Suprapubic skin (tissue), 4 donors: ENCODE measurements around the gene CPNE5. TPM values are rescaled to one million over a fixed set of nuclear protein-coding genes. Genes with fewer than 3 reads are reported as not detected.
A peak's percentile ranks its signal among the peaks of the same experiment; 100 is the strongest.

Source experiments
- DNase-seq, 2 donors: peaks; one replicate each; pipeline ENCODE4 v3.0.0-alpha.2; 2019; ENCODE audit warnings: low spot score in 2 of 2
- H3K27ac ChIP-seq: fragments of 200-600 bp; sonication (generic); one replicate; pipeline ENCODE4 v1.5.1; 2019
- H3K27me3 ChIP-seq: fragments of 200-600 bp; sonication (generic); one replicate; pipeline ENCODE4 v1.5.1; 2019
- H3K36me3 ChIP-seq: fragments of 200-600 bp; sonication (generic); one replicate; pipeline ENCODE4 v1.5.1; 2019
- H3K4me1 ChIP-seq: fragments of 200-600 bp; sonication (generic); one replicate; pipeline ENCODE4 v1.5.1; 2019
- H3K4me3 ChIP-seq: fragments of 200-600 bp; sonication (generic); one replicate; pipeline ENCODE4 v1.5.1; 2019; ENCODE audit warnings: mild to moderate bottlenecking
- H3K9me3 ChIP-seq: fragments of 200-600 bp; sonication (generic); one replicate; pipeline ENCODE4 v1.5.1; 2019
- EP300 ChIP-seq: sonication (generic); formaldehyde crosslinking; IDR thresholded peaks from one replicate; pipeline ENCODE4 v1.6.1; 2017; ENCODE audit warnings: antibody characterized with exemption
- POLR2A ChIP-seq, 2 donors: fragments of 450-650 bp; IDR thresholded peaks; one replicate each; pipeline ENCODE4 v1.6.1; 2017; ENCODE audit warnings: antibody characterized with exemption in 2 of 2, mild to moderate bottlenecking in 2 of 2, moderate library complexity in 2 of 2
- POLR2AphosphoS5 ChIP-seq, 3 donors: sonication (generic); formaldehyde crosslinking; IDR thresholded peaks; one replicate each; pipeline ENCODE4 v1.6.1; 2017; ENCODE audit warnings: antibody characterized with exemption in 3 of 3
- WGBS: methylation state at CpG from one replicate; pipeline ENCODE4 v1.1.5; 2018; 5-methylcytosine and 5-hydroxymethylcytosine counted together
- total RNA-seq, 4 donors: library from RNA; depleted of rRNA; stranded (reverse); fragments of >200 nt; gene quantifications; one replicate each; pipeline ENCODE4 v1.1.0, GENCODE V29; 2016
- TF ChIP-seq, protein P1 (sequence below), 2 donors: fragments of 200-600 bp in 1 of 2; fragments of 450-650 bp in 1 of 2; sonication (generic) in 1 of 2; IDR thresholded peaks; one replicate each; pipeline ENCODE4 v1.5.1; 2016 to 2019; ENCODE audit warnings: antibody characterized with exemption in 2 of 2, mild to moderate bottlenecking in 1 of 2, moderate library complexity in 1 of 2

CPNE5 gene
- total RNA-seq, 4 donors from 2014 or later = 0.48 to 1.2 (median 0.90) TPM

DNA sequence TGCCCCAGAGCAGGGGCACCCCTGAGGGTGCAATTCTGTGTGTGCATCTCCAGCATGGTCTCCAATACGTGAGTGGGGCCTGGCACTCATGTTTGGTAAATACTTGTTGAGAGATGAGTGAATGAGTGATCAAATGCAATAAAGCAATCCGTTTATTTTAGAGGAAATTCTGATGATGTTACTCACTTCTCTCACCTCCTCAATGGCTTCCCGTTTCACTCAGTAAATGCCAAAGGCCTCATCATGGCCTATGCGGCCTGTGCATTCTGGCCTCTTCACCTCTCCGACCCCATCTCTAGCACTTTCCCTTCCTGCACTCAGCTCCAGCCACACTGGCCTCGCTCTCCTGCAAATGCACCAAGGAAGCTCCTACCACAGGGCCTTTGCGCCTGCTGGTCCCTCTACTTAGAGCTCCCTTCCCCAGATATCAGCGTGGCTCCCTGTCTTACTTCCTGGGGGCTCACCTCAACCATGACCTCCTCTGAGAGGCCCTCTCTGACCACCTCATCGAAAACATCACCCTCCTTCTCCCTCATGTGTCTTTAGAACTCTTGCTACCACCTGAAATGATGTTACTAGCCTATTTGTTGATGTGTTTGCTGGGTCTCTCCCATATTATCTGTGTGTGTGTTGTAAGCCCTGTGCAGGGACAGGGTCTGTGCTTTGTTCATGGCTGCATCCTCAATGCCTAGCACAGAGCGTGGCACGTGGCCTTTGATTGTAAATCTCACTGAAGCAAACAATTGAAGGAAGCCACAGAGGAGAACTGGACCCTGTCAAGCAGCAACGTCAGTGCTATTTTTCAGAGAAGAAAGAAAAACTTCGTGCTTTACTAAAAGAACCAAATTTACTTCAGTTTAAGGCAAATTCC lies 99.1 kb downstream of the CPNE5 start:
- Histone ChIP-seq H3K27me3 (no peaks in the 10 kb centered on the region), H3K4me1 (peaks cover 21% of the 10 kb centered on the region), H3K9me3 (no peaks in the 10 kb centered on the region), H3K27ac (no peak overlapping the region), H3K4me3 (no peak overlapping the region), H3K36me3 (no peaks in the 10 kb centered on the region)
- no peak for TF ChIP-seq POLR2AphosphoS5 (IDR thresholded peaks at IDR 0.05)
- TF ChIP-seq, protein P1, sequence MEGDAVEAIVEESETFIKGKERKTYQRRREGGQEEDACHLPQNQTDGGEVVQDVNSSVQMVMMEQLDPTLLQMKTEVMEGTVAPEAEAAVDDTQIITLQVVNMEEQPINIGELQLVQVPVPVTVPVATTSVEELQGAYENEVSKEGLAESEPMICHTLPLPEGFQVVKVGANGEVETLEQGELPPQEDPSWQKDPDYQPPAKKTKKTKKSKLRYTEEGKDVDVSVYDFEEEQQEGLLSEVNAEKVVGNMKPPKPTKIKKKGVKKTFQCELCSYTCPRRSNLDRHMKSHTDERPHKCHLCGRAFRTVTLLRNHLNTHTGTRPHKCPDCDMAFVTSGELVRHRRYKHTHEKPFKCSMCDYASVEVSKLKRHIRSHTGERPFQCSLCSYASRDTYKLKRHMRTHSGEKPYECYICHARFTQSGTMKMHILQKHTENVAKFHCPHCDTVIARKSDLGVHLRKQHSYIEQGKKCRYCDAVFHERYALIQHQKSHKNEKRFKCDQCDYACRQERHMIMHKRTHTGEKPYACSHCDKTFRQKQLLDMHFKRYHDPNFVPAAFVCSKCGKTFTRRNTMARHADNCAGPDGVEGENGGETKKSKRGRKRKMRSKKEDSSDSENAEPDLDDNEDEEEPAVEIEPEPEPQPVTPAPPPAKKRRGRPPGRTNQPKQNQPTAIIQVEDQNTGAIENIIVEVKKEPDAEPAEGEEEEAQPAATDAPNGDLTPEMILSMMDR (IDR thresholded peaks at IDR 0.05) = no peak
- no peak for TF ChIP-seq POLR2A (IDR thresholded peaks at IDR 0.05)
- DNase-seq = no peak
- 80% methylated on average over 13 of the region's 13 CpGs for WGBS

DNA sequence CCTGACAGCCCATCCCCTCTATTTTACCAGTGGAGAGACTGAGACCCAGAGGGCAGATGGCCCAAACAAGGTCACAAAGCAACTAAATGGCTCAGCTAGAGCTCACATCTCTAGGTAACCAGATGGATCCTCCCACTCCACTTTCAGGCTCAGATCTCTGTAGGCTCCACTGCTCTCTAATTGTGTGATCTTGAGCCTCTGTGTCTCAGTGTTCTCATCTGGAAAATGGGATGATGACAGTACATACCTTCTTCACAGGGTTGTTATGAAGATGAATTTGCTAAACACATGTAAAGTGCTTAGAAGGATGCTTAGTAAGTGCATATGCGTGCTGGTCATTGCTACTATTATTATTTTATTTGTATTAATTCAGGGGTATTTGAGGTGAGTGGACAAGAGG lies 101.1 kb downstream of the CPNE5 start:
- DNase-seq = no peak
- Histone ChIP-seq H3K4me1 (peaks cover 20% of the 10 kb centered on the region), H3K27ac (no peak overlapping the region), H3K27me3 (no peaks in the 10 kb centered on the region), H3K4me3 (no peak overlapping the region), H3K36me3 (no peaks in the 10 kb centered on the region), H3K9me3 (no peaks in the 10 kb centered on the region)
- WGBS = 100% methylated on average over 1 of the region's 1 CpG
- no peak for TF ChIP-seq POLR2AphosphoS5 (IDR thresholded peaks at IDR 0.05)
- TF ChIP-seq POLR2A (IDR thresholded peaks at IDR 0.05) = no peak
- TF ChIP-seq, protein P1 (IDR thresholded peaks at IDR 0.05) = no peak
- TF ChIP-seq EP300 = no peak

DNA sequence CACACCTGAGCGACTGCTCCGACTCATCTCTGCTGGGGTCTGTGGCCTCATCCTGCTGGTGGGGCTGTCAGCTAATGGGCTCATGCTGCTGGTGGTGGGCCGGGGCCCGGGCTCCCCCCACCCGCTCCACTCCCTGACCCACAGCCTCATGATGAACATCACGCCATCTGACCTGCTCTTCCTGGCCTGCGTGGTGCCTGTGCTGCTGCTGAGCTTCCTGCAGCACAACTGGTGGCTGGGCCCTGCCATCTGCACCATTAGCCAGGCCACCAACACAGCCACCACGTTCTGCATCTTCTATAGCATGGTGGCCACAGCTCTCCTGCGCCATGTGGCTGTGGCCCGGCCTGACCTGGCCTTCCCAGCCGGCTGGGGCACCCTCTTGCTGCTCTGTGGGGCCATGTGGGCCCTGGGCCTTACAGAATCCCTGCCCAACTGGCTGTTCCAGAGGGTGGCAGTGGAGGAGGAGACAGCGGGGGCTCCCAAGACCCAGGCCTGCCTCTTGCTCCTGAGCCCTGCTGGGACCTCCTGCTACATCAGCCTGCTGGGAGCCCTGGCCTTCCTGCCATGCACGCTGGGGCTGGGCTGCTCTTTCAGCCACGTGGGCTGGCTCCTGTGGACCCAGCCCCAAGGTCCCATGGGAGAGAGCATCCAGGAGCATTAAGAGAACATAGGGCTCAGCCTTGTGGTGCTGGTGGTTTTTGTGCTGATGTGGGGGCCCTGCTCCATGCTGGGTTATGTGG lies 102.0 kb downstream of the CPNE5 start:
- no peak for DNase-seq
- H3K9me3 ChIP-seq = no peaks in the 10 kb centered on the region
- no peaks in the 10 kb centered on the region for H3K27me3 ChIP-seq
- no peak overlapping the region for H3K4me3 ChIP-seq
- H3K4me1 ChIP-seq = peaks cover 20% of the 10 kb centered on the region
- no peaks in the 10 kb centered on the region for H3K36me3 ChIP-seq
- no peak for TF ChIP-seq POLR2AphosphoS5 (IDR thresholded peaks at IDR 0.05)
- TF ChIP-seq POLR2A (IDR thresholded peaks at IDR 0.05) = no peak
- TF ChIP-seq, protein P1 (IDR thresholded peaks at IDR 0.05) = no peak
- TF ChIP-seq EP300 = no peak
- WGBS = 90% methylated on average over 13 of the region's 14 CpGs
- H3K27ac ChIP-seq = no peak overlapping the region

DNA sequence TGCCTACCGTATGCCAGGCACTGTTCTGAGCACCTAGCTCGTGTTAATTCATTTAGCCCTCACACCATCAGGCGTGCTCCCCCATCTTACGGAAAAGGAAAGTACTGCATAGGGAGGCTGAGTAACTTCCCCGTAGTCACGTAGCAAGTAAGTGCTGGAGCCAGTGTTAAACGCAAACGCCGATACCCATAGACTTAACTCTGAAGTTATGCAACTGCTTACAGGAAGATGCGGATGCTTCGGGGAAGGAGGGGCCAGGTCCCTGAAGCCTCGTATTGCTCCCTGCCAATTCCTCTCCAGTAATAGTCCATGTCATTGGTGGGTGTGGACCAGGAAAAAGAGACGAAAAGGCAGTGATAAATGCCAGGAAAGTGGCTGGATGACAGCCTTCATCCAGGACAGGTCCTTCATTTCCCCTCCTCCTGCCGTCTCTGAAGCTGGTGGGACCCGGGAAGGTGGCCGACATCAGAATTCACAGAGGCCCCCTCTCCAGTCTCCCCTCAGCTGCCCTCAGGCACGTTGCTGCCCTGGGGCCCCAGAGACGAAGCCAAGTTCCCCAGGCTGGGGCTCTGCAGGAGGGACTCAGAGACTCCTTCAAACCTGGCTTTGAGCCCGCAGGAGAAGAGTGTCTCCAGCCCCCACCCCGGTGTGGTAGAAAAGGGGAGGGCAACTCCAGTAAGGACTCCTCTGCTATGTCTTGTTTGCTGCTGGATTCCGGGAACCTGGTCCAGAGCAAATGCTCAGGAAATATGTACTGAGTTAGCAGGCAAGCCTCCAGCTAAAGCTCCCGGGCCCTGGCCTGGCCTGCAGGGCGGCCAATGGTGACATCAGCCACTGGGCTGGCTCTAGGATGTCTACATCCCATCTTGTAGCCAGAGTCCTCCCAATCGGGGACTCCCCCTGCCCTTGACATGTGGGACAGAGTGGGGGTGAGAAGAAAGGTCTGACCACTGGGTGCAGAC lies 103.9 kb downstream of the CPNE5 start:
- TF ChIP-seq EP300 (peak; percentile 62), POLR2AphosphoS5 (IDR thresholded peaks at IDR 0.05) (peak in 2 of 3 donors; percentile 41 to 52)
- TF ChIP-seq, protein P1 (IDR thresholded peaks at IDR 0.05) = no peak
- Histone ChIP-seq H3K36me3 (no peaks in the 10 kb centered on the region), H3K27me3 (no peaks in the 10 kb centered on the region), H3K27ac (peak overlapping the region; percentile 84), H3K4me3 (peak overlapping the region; percentile 25), H3K9me3 (no peaks in the 10 kb centered on the region), H3K4me1 (peaks cover 20% of the 10 kb centered on the region)
- DNase-seq = peak; percentile 90 to 92
- 8% methylated on average over 17 of the region's 24 CpGs for WGBS
